HepG2 (cell line): ENCODE results near the gene ANKRD65. TPM values are rescaled to one million over a fixed set of nuclear protein-coding genes. Genes with fewer than 3 reads are reported as not detected.

Experiments used
- BCL6 ChIP-seq: IDR thresholded peaks from 2 replicates; pipeline ENCODE4 v1.6.1; 2016; ENCODE audit warnings: missing genetic modification reagents, missing compliant biosample characterization
- CHD2 ChIP-seq: IDR thresholded peaks from 2 replicates; pipeline ENCODE4 v1.6.1; 2011; ENCODE audit warnings: low read depth, low read length, improper control_type of control experiment
- DRAP1 ChIP-seq: IDR thresholded peaks from 2 replicates; pipeline ENCODE4 v1.6.1; 2016; ENCODE audit warnings: missing genetic modification reagents, missing compliant biosample characterization
- ESRRA ChIP-seq: sonication (generic); formaldehyde crosslinking; IDR thresholded peaks from 2 replicates; pipeline ENCODE4 v1.5.1; 2020; ENCODE audit warnings: mild to moderate bottlenecking, low read depth, missing genetic modification reagents
- FOXA3 ChIP-seq: IDR thresholded peaks from 2 replicates; pipeline ENCODE4 v1.6.1; 2016; ENCODE audit warnings: missing genetic modification reagents, missing compliant biosample characterization
- GFI1 ChIP-seq: sonication (generic); formaldehyde crosslinking; IDR thresholded peaks from 2 replicates; pipeline ENCODE4 v1.5.0; 2020; ENCODE audit warnings: missing genetic modification reagents, mild to moderate bottlenecking, borderline replicate concordance
- GMEB1 ChIP-seq: sonication (generic); formaldehyde crosslinking; IDR thresholded peaks from 2 replicates; pipeline ENCODE4 v1.5.1; 2020; ENCODE audit warnings: missing genetic modification reagents, mild to moderate bottlenecking, borderline replicate concordance
- HNF1B ChIP-seq: sonication (generic); formaldehyde crosslinking; IDR thresholded peaks from 2 replicates; pipeline ENCODE4 v1.5.1; 2020; ENCODE audit warnings: mild to moderate bottlenecking, moderate library complexity, missing genetic modification reagents
- KLF13 ChIP-seq: sonication (generic); formaldehyde crosslinking; IDR thresholded peaks from 2 replicates; pipeline ENCODE4 v1.4.0; 2020; ENCODE audit warnings: mild to moderate bottlenecking, missing genetic modification reagents
- KLF6 ChIP-seq: IDR thresholded peaks from 2 replicates; pipeline ENCODE4 v1.8.0; 2016; ENCODE audit warnings: missing biosample characterization, missing genetic modification reagents
- MEF2D ChIP-seq: sonication (generic); formaldehyde crosslinking; IDR thresholded peaks from 2 replicates; pipeline ENCODE4 v1.5.1; 2020; ENCODE audit warnings: mild to moderate bottlenecking, missing genetic modification reagents
- MXD4 ChIP-seq: IDR thresholded peaks from 2 replicates; pipeline ENCODE4 v1.6.1; 2016; ENCODE audit warnings: mild to moderate bottlenecking, missing biosample characterization, missing genetic modification reagents
- REXO4 ChIP-seq: sonication (generic); formaldehyde crosslinking; IDR thresholded peaks from 2 replicates; pipeline ENCODE4 v1.8.0; 2022; ENCODE audit warnings: missing genetic modification reagents, mild to moderate bottlenecking, borderline replicate concordance
- TBX3 ChIP-seq: fragments of 450-650 bp; IDR thresholded peaks from 2 replicates; pipeline ENCODE4 v1.6.1; 2017; ENCODE audit warnings: antibody characterized with exemption, mild to moderate bottlenecking, inconsistent platforms, borderline replicate concordance
- THAP11 ChIP-seq: IDR thresholded peaks from 2 replicates; pipeline ENCODE4 v1.6.1; 2016; ENCODE audit warnings: missing biosample characterization, missing genetic modification reagents
- ZBTB26 ChIP-seq: IDR thresholded peaks from 2 replicates; pipeline ENCODE4 v1.6.1; 2016; ENCODE audit warnings: missing compliant biosample characterization, missing genetic modification reagents, borderline replicate concordance
- ZFP1 ChIP-seq: IDR thresholded peaks from 2 replicates; pipeline ENCODE4 v1.6.1; 2016
- ZNF12 ChIP-seq: sonication (generic); formaldehyde crosslinking; IDR thresholded peaks from 2 replicates; pipeline ENCODE4 v1.5.0; 2020; ENCODE audit warnings: missing genetic modification reagents
- ZNF44 ChIP-seq: sonication (generic); formaldehyde crosslinking; IDR thresholded peaks from 2 replicates; pipeline ENCODE4 v1.5.1; 2020; ENCODE audit warnings: mild to moderate bottlenecking, missing genetic modification reagents
- ZNF781 ChIP-seq: sonication (generic); formaldehyde crosslinking; IDR thresholded peaks from 2 replicates; pipeline ENCODE4 v1.5.1; 2020; ENCODE audit warnings: borderline replicate concordance, mild to moderate bottlenecking, missing genetic modification reagents; ENCODE audit errors: not compliant biosample characterization
- ZNF790 ChIP-seq: sonication (generic); formaldehyde crosslinking; IDR thresholded peaks from 2 replicates; pipeline ENCODE4 v1.8.0; 2022; ENCODE audit warnings: missing genetic modification reagents, mild to moderate bottlenecking, borderline replicate concordance
- polyA plus RNA-seq, 8 experiments: library from polyadenylated mRNA; depleted of rRNA in 3 of 8; stranded (reverse) in 7 of 8; unstranded in 1 of 8; fragments of >200 nt; fragmentation: Illumina TruSeq in 4 of 8; extraction: Trizol in 4 of 8; gene quantifications; 2 replicates each; pipeline versions ENCODE4 v1.2.1 to v1.2.3, GENCODE V29; 2011 to 2016; ENCODE audit warnings: low read depth in 4 of 8, missing spikeins in 1 of 8, mixed read lengths in 1 of 8; ENCODE audit not compliant: insufficient read depth in 1 of 8
- total RNA-seq, 5 experiments: library from RNA; depleted of rRNA; stranded (reverse); fragments of >200 nt; fragmentation: Illumina TruSeq; extraction: Trizol; gene quantifications; 2 replicates each; pipeline ENCODE4 v1.2.3, GENCODE V29; 2016; ENCODE audit warnings: low read depth in 1 of 5
- TF ChIP-seq, protein P1 (sequence below): sonication (generic); formaldehyde crosslinking; IDR thresholded peaks from 2 replicates; pipeline ENCODE4 v1.8.0; 2022; ENCODE audit warnings: mild to moderate bottlenecking, missing genetic modification reagents, borderline replicate concordance

Gene ANKRD65
- total and polyA plus RNA-seq, 2 of the 13 experiments (the other 11 are each of a cell fraction or from before 2014, with no cell fraction given), result 12.1 to 30.1 TPM

- TF ChIP-seq TBX3, result no peak
- peak; percentile 37; the same call in 1 of the 2 replicates for TF ChIP-seq MEF2D (CRISPR knock-in tag)
- TF ChIP-seq ZNF12 (CRISPR knock-in tag), result no peak
- TF ChIP-seq ZFP1, result no peak
- peak; percentile 35; the same call in 1 of the 2 replicates for TF ChIP-seq BCL6 (CRISPR knock-in tag)
- no peak for TF ChIP-seq ZBTB26 (CRISPR knock-in tag)
- TF ChIP-seq ESRRA, result no peak
- TF ChIP-seq HNF1B, result peak; percentile 59; the same call in 1 of the 2 replicates
- TF ChIP-seq KLF6, result no peak
- TF ChIP-seq ZNF44 (CRISPR knock-in tag), result no peak
- TF ChIP-seq DRAP1, result peak; percentile 84
- TF ChIP-seq KLF13, result no peak
- no peak for TF ChIP-seq GMEB1
- no peak for TF ChIP-seq REXO4
- TF ChIP-seq, protein P1, sequence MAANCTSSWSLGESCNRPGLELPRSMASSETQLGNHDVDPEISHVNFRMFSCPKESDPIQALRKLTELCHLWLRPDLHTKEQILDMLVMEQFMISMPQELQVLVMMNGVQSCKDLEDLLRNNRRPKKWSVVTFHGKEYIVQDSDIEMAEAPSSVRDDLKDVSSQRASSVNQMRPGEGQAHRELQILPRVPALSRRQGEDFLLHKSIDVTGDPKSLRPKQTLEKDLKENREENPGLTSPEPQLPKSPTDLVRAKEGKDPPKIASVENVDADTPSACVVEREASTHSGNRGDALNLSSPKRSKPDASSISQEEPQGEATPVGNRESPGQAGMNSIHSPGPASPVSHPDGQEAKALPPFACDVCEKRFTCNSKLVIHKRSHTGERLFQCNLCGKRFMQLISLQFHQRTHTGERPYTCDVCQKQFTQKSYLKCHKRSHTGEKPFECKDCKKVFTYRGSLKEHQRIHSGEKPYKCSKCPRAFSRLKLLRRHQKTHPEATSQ (CRISPR knock-in tag), result no peak
- no peak for TF ChIP-seq ZNF781
- TF ChIP-seq ZNF790 (CRISPR knock-in tag), result no peak
- TF ChIP-seq FOXA3 (CRISPR knock-in tag), result peak; percentile 92
- TF ChIP-seq THAP11 (CRISPR knock-in tag), result peak; percentile 48; the same call in 1 of the 2 replicates
- TF ChIP-seq GFI1 (CRISPR knock-in tag), result peak; percentile 54; the same call in 1 of the 2 replicates
- TF ChIP-seq MXD4, result no peak
- no peak for TF ChIP-seq CHD2
Measured at GRCh38 chr1:1421147-1421906, at the start of gene ANKRD65 (continued).
